Measurements from ENCODE around the gene TLK1. TPM values are rescaled to one million over a fixed set of nuclear protein-coding genes. Genes with fewer than 3 reads are reported as not detected.

The TLK1 gene
- total RNA-seq, 2 experiments from 2014 or later: 29.7 to 150 TPM

GRCh38 chr2:171044416-171044815, 116.3 kb downstream of the TLK1 start:
- POLR2A ChIA-PET: no interaction called here
- no peak overlapping the region for H2AFZ ChIP-seq (ENCODE audit: low read length)
- H4K20me1 ChIP-seq (ENCODE audit: insufficient read depth, low read length): no peaks in the 10 kb centered on the region
- H3K9me2 ChIP-seq (ENCODE audit: insufficient read depth, low read length): no peaks in the 10 kb centered on the region
- no peaks in the 10 kb centered on the region for H3K9me3 ChIP-seq (ENCODE audit: low read length)
- no peak for DNase-seq (ENCODE audit: low spot score)
- intact Hi-C loops (cut with micrococcal nuclease; ENCODE audit: unreplicated experiment): no loop called here
- H3K4me3 ChIP-seq (ENCODE audit: low read depth, low read length, poor library complexity, severe bottlenecking): no peak overlapping the region
- no TSS peak for BruUV-seq (replicated peaks)
- no peak for TF ChIP-seq EZH2phosphoT487 (IDR thresholded peaks at IDR 0.05; ENCODE audit: borderline replicate concordance, low read depth, low read length)
- H3K4me1 ChIP-seq (ENCODE audit: insufficient read depth, low read length, poor library complexity, severe bottlenecking): peaks cover 15% of the 10 kb centered on the region
- H3K36me3 ChIP-seq (ENCODE audit: insufficient read depth, low read length): peaks cover 98% of the 10 kb centered on the region
- H3K27ac ChIP-seq (ENCODE audit: low read depth, low read length, poor library complexity, severe bottlenecking): no peak overlapping the region
- no peak overlapping the region for H3K4me2 ChIP-seq (ENCODE audit: low read length)
- CTCF ChIA-PET (ENCODE audit: unreplicated experiment): no interaction called here
- H3K79me2 ChIP-seq (ENCODE audit: insufficient read depth, low read depth, low read length): 0 out of 2 replicates have a peak, but pooled peaks cover 4% of the 10 kb centered on the region

GRCh38 chr2:171042253-171042969, 118.3 kb downstream of the TLK1 start:
- Histone ChIP-seq H3K27ac (ENCODE audit: low read depth, low read length, poor library complexity, severe bottlenecking) (peak overlapping the region; percentile 22), H2AFZ (ENCODE audit: low read length) (no peak overlapping the region), H3K9me2 (ENCODE audit: insufficient read depth, low read length) (no peaks in the 10 kb centered on the region), H4K20me1 (ENCODE audit: insufficient read depth, low read length) (no peaks in the 10 kb centered on the region), H3K4me3 (ENCODE audit: low read depth, low read length, poor library complexity, severe bottlenecking) (no peak overlapping the region), H3K9me3 (ENCODE audit: low read length) (no peaks in the 10 kb centered on the region), H3K79me2 (ENCODE audit: insufficient read depth, low read depth, low read length) (0 out of 2 replicates have a peak, but pooled peaks cover 4% of the 10 kb centered on the region), H3K4me1 (ENCODE audit: insufficient read depth, low read length, poor library complexity, severe bottlenecking) (peaks cover 15% of the 10 kb centered on the region), H3K36me3 (ENCODE audit: insufficient read depth, low read length) (peaks cover 99% of the 10 kb centered on the region), H3K4me2 (ENCODE audit: low read length) (no peak overlapping the region)
- ChIA-PET POLR2A (no interaction called here), CTCF (ENCODE audit: unreplicated experiment) (no interaction called here)
- no TSS peak for BruUV-seq (replicated peaks)
- TF ChIP-seq CTCF (conservative IDR thresholded peaks at IDR 0.05; ENCODE audit: low read length) (no peak), EZH2phosphoT487 (IDR thresholded peaks at IDR 0.05; ENCODE audit: borderline replicate concordance, low read depth, low read length) (no peak)
- peak; percentile 25 for DNase-seq (ENCODE audit: low spot score)
- intact Hi-C loops (cut with micrococcal nuclease; ENCODE audit: unreplicated experiment): no loop called here

GRCh38 chr2:171036532-171036931, 124.2 kb downstream of the TLK1 start:
- intact Hi-C loops (cut with micrococcal nuclease; ENCODE audit: unreplicated experiment): no loop called here
- H3K4me3 ChIP-seq (ENCODE audit: low read depth, low read length, poor library complexity, severe bottlenecking): no peak overlapping the region
- H3K9me2 ChIP-seq (ENCODE audit: insufficient read depth, low read length): no peaks in the 10 kb centered on the region
- TF ChIP-seq EZH2phosphoT487 (IDR thresholded peaks at IDR 0.05; ENCODE audit: borderline replicate concordance, low read depth, low read length) (no peak), CTCF (conservative IDR thresholded peaks at IDR 0.05; ENCODE audit: low read length) (no peak)
- H3K36me3 ChIP-seq (ENCODE audit: insufficient read depth, low read length): peaks cover 99% of the 10 kb centered on the region
- peaks cover 11% of the 10 kb centered on the region; the same call in 1 of the 2 replicates for H3K79me2 ChIP-seq (ENCODE audit: insufficient read depth, low read depth, low read length)
- no peak overlapping the region for H3K27ac ChIP-seq (ENCODE audit: low read depth, low read length, poor library complexity, severe bottlenecking)
- ChIA-PET CTCF (ENCODE audit: unreplicated experiment) (no interaction called here), POLR2A (interaction anchor here (0.7 kb wide), 1 partner anchor 92 kb away, joined by 3 read pairs; no protein-coding TSS in a partner anchor)
- no peak for DNase-seq (ENCODE audit: low spot score)
- H3K9me3 ChIP-seq (ENCODE audit: low read length): no peaks in the 10 kb centered on the region; the same call in 1 of the 2 replicates
- no peak overlapping the region for H2AFZ ChIP-seq (ENCODE audit: low read length)
- H3K4me2 ChIP-seq (ENCODE audit: low read length): no peak overlapping the region
- H3K4me1 ChIP-seq (ENCODE audit: insufficient read depth, low read length, poor library complexity, severe bottlenecking): peaks cover 3% of the 10 kb centered on the region
- BruUV-seq (replicated peaks): no TSS peak
- H4K20me1 ChIP-seq (ENCODE audit: insufficient read depth, low read length): no peaks in the 10 kb centered on the region
